PC-9 (cell line): ENCODE results near the gene DCLK3.

Source experiments
- EZH2 ChIP-seq: fragments of 200-600 bp; sonication (generic); IDR thresholded peaks from 2 replicates; pipeline ENCODE4 v1.8.0; 2017; ENCODE audit warnings: antibody characterized with exemption, low read depth
- TF ChIP-seq, protein P1 (sequence below): fragments of 200-600 bp; sonication (generic); conservative IDR thresholded peaks from 2 replicates; pipeline ENCODE4 v1.6.1; 2017; ENCODE audit warnings: mixed run types, antibody characterized with exemption, mild to moderate bottlenecking, moderate library complexity

DNA sequence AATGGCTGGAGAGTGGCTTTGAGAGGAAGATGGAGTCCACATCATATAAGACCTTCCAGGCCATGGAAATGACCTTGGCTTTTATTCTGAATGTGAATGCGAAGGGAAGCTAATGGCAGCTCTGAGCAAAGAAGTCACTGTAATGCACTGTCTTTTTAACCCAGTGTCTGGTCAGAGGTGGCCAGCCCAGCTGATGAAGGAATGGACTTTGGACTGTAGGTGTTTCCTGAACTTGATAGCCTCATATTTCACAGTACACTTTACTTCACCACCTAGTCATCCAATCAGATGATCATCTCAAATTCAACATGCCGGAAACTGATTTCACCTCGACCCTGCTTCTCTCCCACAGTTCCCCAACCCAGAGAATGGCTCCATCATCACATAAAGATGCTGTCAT, 33.4 kb downstream of the DCLK3 start:
- TF ChIP-seq, protein P1, sequence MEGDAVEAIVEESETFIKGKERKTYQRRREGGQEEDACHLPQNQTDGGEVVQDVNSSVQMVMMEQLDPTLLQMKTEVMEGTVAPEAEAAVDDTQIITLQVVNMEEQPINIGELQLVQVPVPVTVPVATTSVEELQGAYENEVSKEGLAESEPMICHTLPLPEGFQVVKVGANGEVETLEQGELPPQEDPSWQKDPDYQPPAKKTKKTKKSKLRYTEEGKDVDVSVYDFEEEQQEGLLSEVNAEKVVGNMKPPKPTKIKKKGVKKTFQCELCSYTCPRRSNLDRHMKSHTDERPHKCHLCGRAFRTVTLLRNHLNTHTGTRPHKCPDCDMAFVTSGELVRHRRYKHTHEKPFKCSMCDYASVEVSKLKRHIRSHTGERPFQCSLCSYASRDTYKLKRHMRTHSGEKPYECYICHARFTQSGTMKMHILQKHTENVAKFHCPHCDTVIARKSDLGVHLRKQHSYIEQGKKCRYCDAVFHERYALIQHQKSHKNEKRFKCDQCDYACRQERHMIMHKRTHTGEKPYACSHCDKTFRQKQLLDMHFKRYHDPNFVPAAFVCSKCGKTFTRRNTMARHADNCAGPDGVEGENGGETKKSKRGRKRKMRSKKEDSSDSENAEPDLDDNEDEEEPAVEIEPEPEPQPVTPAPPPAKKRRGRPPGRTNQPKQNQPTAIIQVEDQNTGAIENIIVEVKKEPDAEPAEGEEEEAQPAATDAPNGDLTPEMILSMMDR, result no peak
- no peak for TF ChIP-seq EZH2
